Psoas muscle (tissue), 8 donors: ENCODE measurements around the gene GRIN2A. TPM values are rescaled to one million over a fixed set of nuclear protein-coding genes. Genes with fewer than 3 reads are reported as not detected.

Source experiments
- ATAC-seq, 4 donors: fragments of 200-7000 bp; cut with Tn5 transposase; one replicate each; pipeline ENCODE4 v1.9.1; 2020; ENCODE audit warnings: moderate library complexity in 3 of 4, mild to moderate bottlenecking in 2 of 4
- DNase-seq, 2 donors: peaks; one replicate each; pipeline ENCODE4 v3.0.0-alpha.2; 2020
- H3K27ac ChIP-seq: fragments of 200-600 bp; one replicate; pipeline ENCODE4 v1.8.0; 2022
- H3K27me3 ChIP-seq, 3 donors: fragments of 200-600 bp in 1 of 3; one replicate each; pipeline versions ENCODE4 v1.6.1 to v1.8.0; 2013 to 2022; ENCODE audit warnings: low read length in 2 of 3, mild to moderate bottlenecking in 2 of 3, moderate library complexity in 1 of 3; ENCODE audit not compliant: insufficient read depth in 3 of 3
- H3K36me3 ChIP-seq, 2 donors: fragments of 200-600 bp in 1 of 2; one replicate each; pipeline versions ENCODE4 v1.6.1 to v1.8.0; 2013 to 2022; ENCODE audit warnings: low read depth in 1 of 2, mild to moderate bottlenecking in 1 of 2, moderate library complexity in 1 of 2; ENCODE audit not compliant: insufficient read depth in 1 of 2
- H3K4me1 ChIP-seq: fragments of 200-600 bp; one replicate; pipeline ENCODE4 v1.8.0; 2022
- H3K4me3 ChIP-seq: fragments of 200-600 bp; one replicate; pipeline ENCODE4 v1.8.0; 2022; ENCODE audit warnings: mild to moderate bottlenecking
- H3K9me3 ChIP-seq: fragments of 200-600 bp; one replicate; pipeline ENCODE4 v1.8.0; 2022
- CTCF ChIP-seq: fragments of 200-600 bp; IDR thresholded peaks from one replicate; pipeline ENCODE4 v1.8.0; 2022; ENCODE audit warnings: antibody characterized with exemption
- WGBS, 3 donors: extraction: QIAGEN DNeasy Blood & Tissue Kit; methylation state at CpG; one replicate each; pipeline versions ENCODE4 v1.1.6 to v1.1.7; 2013; 5-methylcytosine and 5-hydroxymethylcytosine counted together
- intact Hi-C, 2 donors: fragments of 100-400 bp; cut with DNase I; formaldehyde crosslinking; loops; one replicate each; pipeline versions ENCODE4 v1.11.0 to v1.14.2; 2022
- polyA plus RNA-seq, 3 donors: library from polyadenylated mRNA; stranded (reverse); fragments of 200-250 nt; gene quantifications; one replicate each; pipeline ENCODE4 v1.2.3, GENCODE V29; 2013
- total RNA-seq, 4 donors: library from RNA; stranded (reverse); fragmentation: NEBNext Ultra II Directional in 2 of 4; extraction: Animal tissue kit (Norgen Biotek cat#: 25700) in 2 of 4; gene quantifications; one replicate each; pipeline versions ENCODE4 v1.2.1 to v1.2.4, GENCODE V29; 2021 to 2023
- donor health status: healthy with polysubstance abuse.
- donor health status: DM: no; HTN: no; CAD: no; lungs with moderate emphysema.
- donor health status: Bipolar disorder and iron deficiency.
- donor health status: healthy.
- donor health status: DM: yes; HTN: yes; CAD: no.
- donor health status: DM: no; HTN: no; CAD: no.
- donor health status: DM: no; HTN: no; CAD: no.
- donor health status: DM: yes; HTN: yes; CAD: no.

GRIN2A gene
- total and polyA plus RNA-seq, 7 donors: 0.01 to 0.62 (median 0.17) TPM; not detected in 2

GRCh38 chr16:9780831-9781230 is 401.4 kb downstream of the GRIN2A start:
- 49 to 70% (median 58%) methylated on average over 4 of the region's 4 CpGs for WGBS, 3 donors
- Histone ChIP-seq H3K27me3 (peaks cover 0 to 5% (median 0%) of the 10 kb centered on the region in 3 donors), H3K4me1 (no peaks in the 10 kb centered on the region), H3K36me3 (no peaks in the 10 kb centered on the region), H3K27ac (no peak overlapping the region), H3K9me3 (no peaks in the 10 kb centered on the region), H3K4me3 (no peak overlapping the region)
- no peak for ATAC-seq
- intact Hi-C loops: no loop called here
- no peak for DNase-seq
- no peak for TF ChIP-seq CTCF

- intact Hi-C loops: no loop called here
Observed at GRCh38 chr16:9778849-9779248, 403.4 kb downstream of the GRIN2A start.

GRCh38 chr16:9775998-9776397 is 406.2 kb downstream of the GRIN2A start:
- no peaks in the 10 kb centered on the region for H3K36me3 ChIP-seq

More at GRCh38 chr16:9778849-9779248, 403.4 kb downstream of the GRIN2A start:
- H3K27ac ChIP-seq: no peak overlapping the region
- no peak for DNase-seq
- WGBS, 3 donors: 42 to 60% (median 57%) methylated on average over 5 of the region's 5 CpGs
- H3K36me3 ChIP-seq: no peaks in the 10 kb centered on the region
- H3K4me1 ChIP-seq: no peaks in the 10 kb centered on the region
- no peaks in the 10 kb centered on the region for H3K9me3 ChIP-seq
- TF ChIP-seq CTCF: no peak
- no peak for ATAC-seq
- H3K27me3 ChIP-seq: peaks cover 0 to 5% (median 0%) of the 10 kb centered on the region in 3 donors
- no peak overlapping the region for H3K4me3 ChIP-seq

GRCh38 chr16:9773289-9773688 is 408.9 kb downstream of the GRIN2A start:
- ATAC-seq: no peak
- WGBS, 3 donors: 56 to 57% (median 56%) methylated on average over 4 of the region's 4 CpGs

More at GRCh38 chr16:9775998-9776397, 406.2 kb downstream of the GRIN2A start:
- no peaks in the 10 kb centered on the region for H3K9me3 ChIP-seq
- H3K27ac ChIP-seq: no peak overlapping the region
- ATAC-seq (no peak), DNase-seq (no peak)
- TF ChIP-seq CTCF: no peak
- WGBS, 3 donors: 67 to 74% (median 70%) methylated on average over 5 of the region's 5 CpGs
- peaks cover 0 to 5% (median 0%) of the 10 kb centered on the region in 3 donors for H3K27me3 ChIP-seq
- H3K4me3 ChIP-seq: no peak overlapping the region
- no peaks in the 10 kb centered on the region for H3K4me1 ChIP-seq
- intact Hi-C loops: no loop called here

More at GRCh38 chr16:9773289-9773688, 408.9 kb downstream of the GRIN2A start:
- H3K4me3 ChIP-seq: no peak overlapping the region
- TF ChIP-seq CTCF: no peak
- intact Hi-C loops: no loop called here
- DNase-seq: no peak
- no peaks in the 10 kb centered on the region for H3K9me3 ChIP-seq
- no peaks in the 10 kb centered on the region for H3K36me3 ChIP-seq
- no peak overlapping the region for H3K27ac ChIP-seq
- H3K4me1 ChIP-seq: no peaks in the 10 kb centered on the region
- peaks cover 0 to 2% (median 0%) of the 10 kb centered on the region in 3 donors for H3K27me3 ChIP-seq
